IPS-20b (cell line): ENCODE data around the gene HEXD.
"Not testable (repeated sequence)": the region's sequence is repeated elsewhere in the genome, so short reads cannot be mapped to it uniquely, and the experiment has no call there.

Experiments used
- H3K27ac ChIP-seq: one replicate; pipeline ENCODE4 v1.5.1; 2013; ENCODE audit warnings: low read length
- H3K27me3 ChIP-seq: 2 replicates; pipeline ENCODE4 v1.6.1; 2013; ENCODE audit warnings: mild to moderate bottlenecking, low read length, inconsistent platforms; ENCODE audit not compliant: insufficient read depth
- H3K36me3 ChIP-seq: 2 replicates; pipeline ENCODE4 v1.6.1; 2013; ENCODE audit warnings: low read depth, mild to moderate bottlenecking, inconsistent platforms, low read length, moderate library complexity; ENCODE audit not compliant: insufficient read depth
- H3K4me1 ChIP-seq: 2 replicates; pipeline ENCODE4 v1.6.1; 2013; ENCODE audit warnings: mild to moderate bottlenecking, control low read depth, inconsistent platforms, low read length, moderate library complexity; ENCODE audit not compliant: insufficient read depth
- H3K4me3 ChIP-seq: 2 replicates; pipeline ENCODE4 v1.5.1; 2013; ENCODE audit warnings: mild to moderate bottlenecking, low read length, inconsistent platforms
- H3K9ac ChIP-seq: 2 replicates; pipeline ENCODE4 v1.6.1; 2013; ENCODE audit warnings: low read depth, mild to moderate bottlenecking, inconsistent platforms, low read length, moderate library complexity
- H3K9me3 ChIP-seq: 2 replicates; pipeline ENCODE4 v1.6.1; 2013; ENCODE audit warnings: mild to moderate bottlenecking, low read depth, low read length, inconsistent platforms; ENCODE audit not compliant: insufficient read depth

HEXD gene

GRCh38 chr17:82449131-82449882 is 31.2 kb downstream of the HEXD start:
- Histone ChIP-seq H3K9ac (peak overlapping the region; percentile 83; the same call in 1 of the 2 replicates), H3K36me3 (peaks cover 14% of the 10 kb centered on the region), H3K4me3 (peak overlapping the region; percentile 80), H3K27me3 (no peaks in the 10 kb centered on the region), H3K27ac (no peak overlapping the region), H3K9me3 (no peaks in the 10 kb centered on the region), H3K4me1 (peaks cover 5% of the 10 kb centered on the region; the same call in 1 of the 2 replicates)

DNA sequence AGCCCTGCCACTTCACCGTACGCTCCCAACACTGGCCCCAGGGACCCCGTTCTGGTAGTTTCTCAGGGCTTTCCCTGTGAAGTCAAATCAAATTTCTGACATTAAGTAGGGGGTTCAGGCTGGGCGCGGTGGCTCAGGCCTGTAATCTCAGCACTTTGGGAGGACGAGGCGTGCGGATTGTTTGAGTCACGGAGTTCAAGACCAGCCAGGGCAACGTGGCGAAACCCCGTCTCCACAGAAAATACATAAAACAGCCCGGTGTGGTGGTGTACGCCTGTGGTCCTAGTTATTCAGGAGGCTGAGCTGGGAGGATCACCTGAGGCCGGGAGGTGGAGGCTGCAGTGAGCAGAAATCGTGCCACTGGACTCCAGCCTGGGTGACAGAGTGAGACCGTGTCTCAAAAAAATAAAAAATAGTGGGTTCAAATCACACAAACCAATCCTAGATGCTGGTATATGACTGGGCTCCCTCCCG is 31.8 kb downstream of the HEXD start:
- Histone ChIP-seq H3K9me3 (no peaks in the 10 kb centered on the region), H3K27me3 (no peaks in the 10 kb centered on the region), H3K36me3 (peaks cover 11% of the 10 kb centered on the region; the same call in 1 of the 2 replicates), H3K27ac (no peak overlapping the region), H3K4me3 (peak overlapping the region; percentile 80), H3K9ac (peak overlapping the region; percentile 83), H3K4me1 (peaks cover 5% of the 10 kb centered on the region; the same call in 1 of the 2 replicates)

GRCh38 chr17:82450357-82451106 is 32.4 kb downstream of the HEXD start, which contains the start of gene CYBC1:
CYBC1 (minus strand) TSS chr17:82450752; CDS start chr17:82449254, 1,498 bp downstream.
- H3K36me3 ChIP-seq: peaks cover 9% of the 10 kb centered on the region; the same call in 1 of the 2 replicates
- peaks cover 5% of the 10 kb centered on the region; the same call in 1 of the 2 replicates for H3K4me1 ChIP-seq
- H3K27me3 ChIP-seq: no peaks in the 10 kb centered on the region
- no peaks in the 10 kb centered on the region for H3K9me3 ChIP-seq
- no peak within 1 kb of the TSS for H3K27ac ChIP-seq
- peak within 1 kb of the TSS; percentile 83 for H3K9ac ChIP-seq
- peak within 1 kb of the TSS; percentile 82 for H3K4me3 ChIP-seq

DNA sequence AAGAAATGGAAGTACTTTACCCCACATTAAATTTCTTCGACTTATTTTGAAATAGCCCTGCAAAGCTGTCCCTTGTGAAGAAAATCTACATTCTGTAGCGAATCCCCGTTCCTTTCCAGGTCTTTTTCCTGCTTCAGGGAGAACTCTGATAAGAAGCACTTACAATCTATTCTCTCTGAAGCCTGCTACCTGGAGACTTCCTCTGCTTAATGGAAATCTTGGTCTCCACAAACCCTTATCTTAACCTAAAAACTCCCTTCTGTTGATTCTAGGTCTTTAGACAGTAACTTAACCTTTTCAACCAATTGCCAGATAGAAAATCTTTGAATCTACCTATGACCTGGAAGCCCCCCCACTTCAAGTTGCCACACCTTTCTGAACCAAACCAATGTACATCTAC is 34.0 kb downstream of the HEXD start:
- no peak overlapping the region for H3K9ac ChIP-seq
- H3K36me3 ChIP-seq: 0 out of 2 replicates have a peak, but pooled peaks cover 6% of the 10 kb centered on the region
- H3K4me1 ChIP-seq: peaks cover 5% of the 10 kb centered on the region; the same call in 1 of the 2 replicates
- H3K27ac ChIP-seq: no peak overlapping the region
- no peak overlapping the region for H3K4me3 ChIP-seq
- no peaks in the 10 kb centered on the region for H3K27me3 ChIP-seq
- H3K9me3 ChIP-seq: no peaks in the 10 kb centered on the region

DNA sequence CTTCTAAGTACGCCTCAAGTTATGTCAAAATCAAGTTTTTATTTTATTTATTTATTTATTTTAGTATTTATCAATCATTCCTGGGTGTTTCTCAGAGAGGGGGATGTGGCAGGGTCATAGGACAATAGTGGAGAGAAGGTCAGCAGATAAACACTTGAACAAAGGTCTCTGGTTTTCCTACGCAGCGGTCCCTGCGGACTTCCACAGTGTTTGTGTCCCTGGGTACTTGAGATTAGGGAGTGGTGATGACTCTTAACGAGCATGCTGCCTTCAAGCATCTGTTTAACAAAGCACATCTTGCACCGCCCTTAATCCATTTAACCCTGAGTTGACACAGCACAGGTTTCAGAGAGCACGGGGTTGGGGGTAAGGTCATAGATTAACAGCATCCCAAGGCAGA is 35.0 kb downstream of the HEXD start:
- not testable (repeated sequence) for H3K4me3 ChIP-seq, H3K27me3 ChIP-seq, H3K36me3 ChIP-seq, H3K27ac ChIP-seq, H3K9me3 ChIP-seq, H3K9ac ChIP-seq
- H3K4me1 ChIP-seq: peaks cover 10% of the 10 kb centered on the region; the same call in 1 of the 2 replicates

DNA sequence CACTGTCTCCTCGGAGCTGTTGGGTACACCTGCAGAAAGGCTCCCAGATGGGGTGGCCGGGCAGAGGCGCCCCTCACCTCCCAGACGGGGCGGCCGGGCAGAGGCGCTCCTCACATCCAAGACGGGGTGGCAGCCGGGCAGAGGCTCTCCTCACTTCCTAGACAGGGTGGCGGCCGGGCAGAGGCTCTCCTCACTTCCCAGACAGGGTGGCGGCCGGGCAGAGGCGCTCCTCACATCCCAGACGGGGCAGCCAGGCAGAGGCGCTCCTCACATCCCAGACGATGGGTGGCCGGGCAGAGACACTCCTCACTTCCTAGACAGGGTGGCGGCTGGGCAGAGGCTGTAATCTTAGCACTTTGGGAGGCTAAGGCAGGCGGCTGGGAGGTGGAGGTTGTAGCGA is 35.6 kb downstream of the HEXD start:
- H3K9ac ChIP-seq, H3K27ac ChIP-seq, H3K27me3 ChIP-seq, H3K4me3 ChIP-seq, H3K36me3 ChIP-seq, H3K9me3 ChIP-seq: not testable (repeated sequence)
- peaks cover 10% of the 10 kb centered on the region; the same call in 1 of the 2 replicates for H3K4me1 ChIP-seq

DNA sequence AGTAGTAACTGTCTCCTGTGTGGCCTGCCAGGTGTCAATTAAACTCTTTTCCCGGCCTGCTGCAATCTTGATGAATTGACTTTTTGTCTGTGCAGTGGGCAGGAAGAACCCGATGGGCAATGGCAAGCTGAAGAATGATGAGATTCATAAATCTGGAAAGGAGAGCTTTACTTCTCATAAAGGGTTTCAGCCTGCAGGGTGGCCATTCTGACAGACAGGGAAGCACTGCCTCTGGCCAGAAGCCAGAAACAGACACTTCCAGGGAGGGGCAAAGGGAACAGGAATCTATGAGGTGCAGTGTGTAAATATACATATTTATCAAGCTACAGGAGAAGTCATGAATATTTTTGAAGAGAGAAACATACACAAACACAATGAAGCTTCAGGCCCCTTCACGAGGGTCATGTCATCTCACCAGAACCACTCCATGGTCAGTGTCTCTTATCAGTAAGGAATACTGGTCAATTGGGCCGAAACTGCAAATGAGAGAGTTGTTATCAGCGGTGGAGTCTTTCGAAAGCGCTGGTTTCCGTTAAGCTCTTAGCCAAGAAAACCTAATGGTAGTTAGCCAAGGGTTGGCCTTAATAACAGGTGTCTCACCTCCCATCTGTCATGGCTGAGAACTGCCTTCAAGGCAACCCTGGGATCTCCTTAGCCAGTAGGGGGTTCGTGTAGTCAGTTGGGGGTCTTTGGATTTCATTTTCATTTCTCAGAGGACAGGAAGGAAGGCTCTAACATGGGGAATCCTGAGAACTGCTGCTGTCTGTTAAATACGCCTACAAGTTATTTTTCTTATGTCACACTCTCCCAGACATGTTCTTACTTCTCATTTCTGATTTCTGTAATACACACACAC is 39.2 kb downstream of the HEXD start:
- Histone ChIP-seq H3K4me1 (peaks cover 5% of the 10 kb centered on the region; the same call in 1 of the 2 replicates), H3K27me3 (no peaks in the 10 kb centered on the region), H3K4me3 (peak overlapping the region; percentile 88), H3K27ac (no peak overlapping the region), H3K9me3 (no peaks in the 10 kb centered on the region), H3K36me3 (peaks cover 12% of the 10 kb centered on the region), H3K9ac (peak overlapping the region; percentile 89; the same call in 1 of the 2 replicates)

DNA sequence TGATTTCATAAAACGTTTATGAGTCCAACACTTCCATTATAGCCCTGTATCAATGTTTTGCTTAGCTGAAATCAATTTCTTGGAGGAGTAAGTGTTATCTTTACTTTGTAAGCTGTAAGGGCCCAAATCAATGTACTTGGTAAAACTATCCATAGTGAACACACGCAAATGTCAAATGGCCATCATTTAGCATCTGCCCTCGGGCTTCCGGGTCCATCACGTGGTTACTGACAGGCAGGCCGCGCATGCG is 39.7 kb downstream of the HEXD start:
- Histone ChIP-seq H3K4me3 (peak overlapping the region; percentile 88), H3K9ac (peak overlapping the region; percentile 89), H3K4me1 (peaks cover 5% of the 10 kb centered on the region; the same call in 1 of the 2 replicates), H3K27ac (no peak overlapping the region), H3K36me3 (peaks cover 17% of the 10 kb centered on the region), H3K9me3 (no peaks in the 10 kb centered on the region), H3K27me3 (no peaks in the 10 kb centered on the region)

- no peak within 1 kb of the TSS for H3K27ac ChIP-seq
- H3K9me3 ChIP-seq: no peaks in the 10 kb centered on the region
- peaks cover 21% of the 10 kb centered on the region for H3K36me3 ChIP-seq
- peak within 1 kb of the TSS; percentile 88 for H3K4me3 ChIP-seq
- no peaks in the 10 kb centered on the region for H3K27me3 ChIP-seq
- peak within 1 kb of the TSS; percentile 89 for H3K9ac ChIP-seq
- H3K4me1 ChIP-seq: peaks cover 5% of the 10 kb centered on the region; the same call in 1 of the 2 replicates
Measured at GRCh38 chr17:82458179-82458884, 40.2 kb downstream of the HEXD start, which contains the start of gene NARF. NARF (plus strand) TSS chr17:82458741; CDS start chr17:82458804, 63 bp downstream.

DNA sequence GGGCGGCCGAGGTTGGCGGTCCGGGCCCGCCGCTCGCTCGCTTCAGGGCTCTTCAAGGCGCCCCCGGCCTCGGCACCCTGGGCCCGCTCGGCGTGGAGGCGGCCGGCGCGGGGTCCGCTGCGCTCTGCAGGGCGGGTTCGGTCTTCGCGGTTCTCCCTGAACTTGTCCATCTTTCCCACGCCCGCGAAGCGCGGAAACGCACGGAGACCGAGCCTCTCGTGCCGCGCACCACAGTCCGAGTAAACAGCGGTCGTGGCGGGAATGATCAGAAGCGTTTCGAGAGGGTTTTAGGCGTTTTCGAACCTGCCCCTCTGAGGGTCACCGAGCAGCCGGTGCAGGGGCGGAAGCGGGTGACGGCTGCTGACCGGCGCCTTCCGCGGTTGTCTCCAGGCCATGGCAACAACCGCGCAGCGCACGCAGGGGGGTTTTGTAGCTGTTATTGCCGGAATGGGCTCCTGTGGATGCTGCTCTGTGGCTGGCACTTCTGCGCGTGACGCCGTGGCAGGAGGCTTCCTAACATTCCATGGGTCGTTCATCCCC is 40.8 kb downstream of the HEXD start:
- Histone ChIP-seq H3K36me3 (peaks cover 24% of the 10 kb centered on the region), H3K9ac (peak overlapping the region; percentile 78; the same call in 1 of the 2 replicates), H3K9me3 (no peaks in the 10 kb centered on the region), H3K27ac (no peak overlapping the region), H3K4me1 (peaks cover 5% of the 10 kb centered on the region; the same call in 1 of the 2 replicates), H3K27me3 (no peaks in the 10 kb centered on the region), H3K4me3 (peak overlapping the region; percentile 88)
